Astrocyte (in vitro differentiated cells and primary cell): ENCODE measurements around the gene PRKG1. TPM values are rescaled to one million over a fixed set of nuclear protein-coding genes. Genes with fewer than 3 reads are reported as not detected.

Experiments used
- DNase-seq: peaks from one replicate; pipeline ENCODE4 v3.0.0-alpha.2; 2010; ENCODE audit warnings: low read depth
- FAIRE-seq: peaks from 2 replicates; lab custom pipeline; 2011; peaks lifted over from hg19 to GRCh38; lab: Jason Lieb, UNC
- H2AFZ ChIP-seq: 2 replicates; pipeline ENCODE4 v1.6.0; 2012; ENCODE audit warnings: low read depth, low read length, inconsistent platforms
- H3K27ac ChIP-seq: 2 replicates; pipeline ENCODE4 v1.5.1; 2011; ENCODE audit warnings: low read depth, low read length, inconsistent platforms
- H3K27me3 ChIP-seq: 2 replicates; pipeline ENCODE4 v1.6.0; 2011; ENCODE audit warnings: low read length, inconsistent platforms; ENCODE audit not compliant: insufficient read depth
- H3K36me3 ChIP-seq: 2 replicates; pipeline ENCODE4 v1.5.1; 2011; ENCODE audit warnings: low read length, inconsistent platforms; ENCODE audit not compliant: insufficient read depth
- H3K4me1 ChIP-seq: 2 replicates; pipeline ENCODE4 v1.5.1; 2011; ENCODE audit warnings: low read length, inconsistent platforms; ENCODE audit not compliant: insufficient read depth
- H3K4me2 ChIP-seq: 2 replicates; pipeline ENCODE4 v1.6.0; 2012; ENCODE audit warnings: low read length, inconsistent platforms
- H3K4me3 ChIP-seq: 2 replicates; pipeline ENCODE4 v1.5.1; 2011; ENCODE audit warnings: low read depth, mild to moderate bottlenecking, low read length, inconsistent platforms; ENCODE audit not compliant: insufficient read depth
- H3K79me2 ChIP-seq: 2 replicates; pipeline ENCODE4 v1.6.0; 2012; ENCODE audit warnings: mild to moderate bottlenecking, low read length, inconsistent platforms; ENCODE audit not compliant: insufficient read depth
- H3K9ac ChIP-seq: 2 replicates; pipeline ENCODE4 v1.6.0; 2012; ENCODE audit warnings: mild to moderate bottlenecking, low read length, inconsistent platforms
- H3K9me3 ChIP-seq: 2 replicates; pipeline ENCODE4 v1.5.1; 2012; ENCODE audit warnings: low read depth, mild to moderate bottlenecking, low read length, inconsistent platforms; ENCODE audit not compliant: insufficient read depth
- H4K20me1 ChIP-seq: 2 replicates; pipeline ENCODE4 v1.6.0; 2012; ENCODE audit warnings: low read length, inconsistent platforms; ENCODE audit not compliant: insufficient read depth
- H3K27ac Mint-ChIP-seq: one replicate; pipeline ENCODE4 v1.8.0; 2021; ENCODE audit warnings: mild to moderate bottlenecking, mixed read lengths; ENCODE audit not compliant: unreplicated experiment
- H3K27me3 Mint-ChIP-seq: one replicate; pipeline ENCODE4 v1.8.0; 2021; ENCODE audit warnings: low read depth, mixed read lengths; ENCODE audit not compliant: unreplicated experiment
- H3K36me3 Mint-ChIP-seq: one replicate; pipeline ENCODE4 v1.8.0; 2021; ENCODE audit warnings: low read depth, mixed read lengths; ENCODE audit not compliant: unreplicated experiment
- H3K4me1 Mint-ChIP-seq: one replicate; pipeline ENCODE4 v1.8.0; 2021; ENCODE audit warnings: low read depth, mixed read lengths; ENCODE audit not compliant: unreplicated experiment
- H3K4me3 Mint-ChIP-seq: one replicate; pipeline ENCODE4 v1.8.0; 2021; ENCODE audit warnings: mild to moderate bottlenecking, moderate library complexity, mixed read lengths; ENCODE audit not compliant: unreplicated experiment
- H3K9me3 Mint-ChIP-seq: one replicate; pipeline ENCODE4 v1.8.0; 2021; ENCODE audit warnings: mild to moderate bottlenecking, mixed read lengths; ENCODE audit not compliant: unreplicated experiment
- CTCF ChIP-seq: IDR thresholded peaks from 2 replicates; pipeline ENCODE4 v1.5.1; 2011; ENCODE audit warnings: low read depth, mild to moderate bottlenecking, inconsistent platforms, low read length, moderate library complexity; ENCODE audit not compliant: insufficient read depth
- EZH2 ChIP-seq: IDR thresholded peaks from 2 replicates; pipeline ENCODE4 v1.6.1; 2012; ENCODE audit warnings: mild to moderate bottlenecking, low read length, inconsistent platforms; ENCODE audit not compliant: insufficient read depth
- total RNA-seq: library from RNA; stranded (reverse); gene quantifications from 2 replicates; pipeline ENCODE4 v1.2.1, GENCODE V29; 2021

PRKG1 gene
- total RNA-seq, 1 donor from 2014 or later: 3.1 TPM

GRCh38 chr10:52066383-52066782 lies 992.1 kb downstream of the PRKG1 start:
- TF ChIP-seq EZH2 (no peak), CTCF (no peak)
- no peaks in the 10 kb centered on the region for H3K36me3 Mint-ChIP-seq
- no peak overlapping the region for H3K4me2 ChIP-seq
- H3K9ac ChIP-seq: no peak overlapping the region
- H3K36me3 ChIP-seq: no peaks in the 10 kb centered on the region
- FAIRE-seq: no peak
- no peaks in the 10 kb centered on the region for H3K9me3 ChIP-seq
- H4K20me1 ChIP-seq: no peaks in the 10 kb centered on the region
- no peak overlapping the region for H3K27ac ChIP-seq
- H3K4me1 Mint-ChIP-seq: no peaks in the 10 kb centered on the region
- H3K27ac Mint-ChIP-seq: no peak overlapping the region
- no peaks in the 10 kb centered on the region for H3K4me1 ChIP-seq
- H3K27me3 ChIP-seq: no peaks in the 10 kb centered on the region
- no peaks in the 10 kb centered on the region for H3K27me3 Mint-ChIP-seq
- no peak overlapping the region for H3K4me3 Mint-ChIP-seq
- no peaks in the 10 kb centered on the region for H3K79me2 ChIP-seq
- H3K4me3 ChIP-seq: no peak overlapping the region
- no peak overlapping the region for H2AFZ ChIP-seq
- DNase-seq: no peak
- H3K9me3 Mint-ChIP-seq: no peaks in the 10 kb centered on the region

DNA sequence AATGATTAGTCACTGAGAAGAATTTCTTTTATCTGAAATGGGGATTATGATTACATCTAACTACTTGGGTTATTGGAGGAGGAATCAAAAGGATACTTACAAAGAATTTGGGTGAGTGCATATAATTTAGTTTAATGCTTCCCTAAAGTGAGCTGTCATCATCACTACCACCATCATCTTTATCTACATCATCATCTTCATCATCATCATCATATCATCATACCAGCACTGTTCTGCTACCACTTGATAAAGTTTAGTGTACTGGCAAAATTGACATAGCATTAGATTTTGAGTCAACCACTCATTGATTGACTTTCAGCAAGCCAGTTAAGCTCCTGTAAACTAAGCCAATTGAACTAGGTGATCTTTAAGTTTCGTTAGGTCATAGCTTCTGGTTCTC lies 994.2 kb downstream of the PRKG1 start:
- DNase-seq (no peak), FAIRE-seq (no peak)
- no peaks in the 10 kb centered on the region for H3K4me1 ChIP-seq
- no peaks in the 10 kb centered on the region for H3K4me1 Mint-ChIP-seq
- H3K4me3 ChIP-seq: no peak overlapping the region
- no peak overlapping the region for H3K4me2 ChIP-seq
- no peaks in the 10 kb centered on the region for H3K79me2 ChIP-seq
- H3K27me3 ChIP-seq: no peaks in the 10 kb centered on the region
- H3K9ac ChIP-seq: no peak overlapping the region
- no peak overlapping the region for H3K27ac Mint-ChIP-seq
- H3K9me3 ChIP-seq: no peaks in the 10 kb centered on the region
- no peak overlapping the region for H3K4me3 Mint-ChIP-seq
- no peaks in the 10 kb centered on the region for H3K36me3 ChIP-seq
- H3K9me3 Mint-ChIP-seq: no peaks in the 10 kb centered on the region
- no peaks in the 10 kb centered on the region for H4K20me1 ChIP-seq
- H3K36me3 Mint-ChIP-seq: no peaks in the 10 kb centered on the region
- H3K27ac ChIP-seq: no peak overlapping the region
- H2AFZ ChIP-seq: no peak overlapping the region
- TF ChIP-seq CTCF: no peak
- TF ChIP-seq EZH2: no peak
- H3K27me3 Mint-ChIP-seq: no peaks in the 10 kb centered on the region

DNA sequence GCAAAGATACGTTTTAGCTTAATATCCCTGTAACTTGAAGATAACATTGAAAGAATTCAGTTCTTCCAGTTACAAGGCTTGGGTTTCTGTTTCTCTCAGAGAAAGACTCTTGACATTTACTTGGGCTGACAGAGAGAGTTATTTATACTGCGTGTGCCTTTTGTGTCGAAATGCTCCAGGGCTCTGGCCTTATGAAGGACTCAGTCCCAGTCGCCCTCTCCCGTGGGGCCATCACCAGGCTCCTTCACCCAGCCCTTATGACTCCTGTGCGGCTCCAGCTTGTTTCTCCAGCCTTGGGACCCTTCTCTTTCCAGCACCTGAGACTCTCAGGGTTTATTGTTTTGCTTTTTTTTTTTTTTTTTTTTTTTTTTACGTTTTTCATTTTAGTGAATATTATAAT lies 997.5 kb downstream of the PRKG1 start:
- Mint-ChIP-seq H3K27me3 (no peaks in the 10 kb centered on the region), H3K4me3 (no peak overlapping the region), H3K36me3 (no peaks in the 10 kb centered on the region), H3K27ac (no peak overlapping the region), H3K4me1 (no peaks in the 10 kb centered on the region), H3K9me3 (no peaks in the 10 kb centered on the region)
- Histone ChIP-seq H3K4me3 (no peak overlapping the region), H3K79me2 (no peaks in the 10 kb centered on the region), H3K27me3 (no peaks in the 10 kb centered on the region), H3K9me3 (no peaks in the 10 kb centered on the region), H3K4me1 (no peaks in the 10 kb centered on the region), H2AFZ (no peak overlapping the region), H4K20me1 (no peaks in the 10 kb centered on the region), H3K4me2 (no peak overlapping the region), H3K36me3 (no peaks in the 10 kb centered on the region), H3K27ac (no peak overlapping the region), H3K9ac (no peak overlapping the region)
- DNase-seq (no peak), FAIRE-seq (no peak)
- no peak for TF ChIP-seq EZH2
- TF ChIP-seq CTCF: no peak
